Karpas-422 (cell line): ENCODE results near the gene MOGAT2. TPM values are rescaled to one million over a fixed set of nuclear protein-coding genes. Genes with fewer than 3 reads are reported as not detected.

Source experiments
- DNase-seq: peaks from one replicate; pipeline ENCODE4 v3.0.0-alpha.2; 2015
- H2AFZ ChIP-seq: fragments of 200-600 bp; sonication (generic); 2 replicates; pipeline ENCODE4 v1.6.1; 2014; ENCODE audit warnings: antibody characterized with exemption, low read length, mixed read lengths
- H3K27ac ChIP-seq: fragments of 200-600 bp; sonication (generic); 2 replicates; pipeline ENCODE4 v1.5.1; 2014; ENCODE audit warnings: mild to moderate bottlenecking, low read length, moderate library complexity
- H3K27me3 ChIP-seq: fragments of 200-600 bp; sonication (generic); 2 replicates; pipeline ENCODE4 v1.6.1; 2014; ENCODE audit warnings: low read length, mixed read lengths
- H3K36me3 ChIP-seq: fragments of 200-600 bp; sonication (generic); 2 replicates; pipeline ENCODE4 v1.6.1; 2014; ENCODE audit warnings: low read length, mixed read lengths; ENCODE audit not compliant: insufficient read depth
- H3K4me1 ChIP-seq: fragments of 200-600 bp; sonication (generic); 2 replicates; pipeline ENCODE4 v1.6.1; 2014; ENCODE audit warnings: mild to moderate bottlenecking, low read length, mixed read lengths
- H3K4me2 ChIP-seq: fragments of 200-600 bp; sonication (generic); 2 replicates; pipeline ENCODE4 v1.6.1; 2014; ENCODE audit warnings: low read length, low read depth, mild to moderate bottlenecking; ENCODE audit not compliant: poor library complexity, severe bottlenecking
- H3K4me3 ChIP-seq: fragments of 200-600 bp; sonication (generic); 2 replicates; pipeline ENCODE4 v1.5.1; 2014; ENCODE audit warnings: mild to moderate bottlenecking, antibody characterized with exemption, low read length, mixed read lengths
- H3K79me2 ChIP-seq: fragments of 200-600 bp; sonication (generic); 2 replicates; pipeline ENCODE4 v1.6.1; 2014; ENCODE audit warnings: mild to moderate bottlenecking, low read length, mixed read lengths
- H3K9ac ChIP-seq: fragments of 200-600 bp; sonication (generic); 2 replicates; pipeline ENCODE4 v1.6.0; 2014; ENCODE audit warnings: low read length
- H3K9me2 ChIP-seq: fragments of 200-600 bp; sonication (generic), shearing (Covaris generic); replicated peaks from 2 replicates; pipeline ENCODE4 v1.6.0; 2014; ENCODE audit warnings: mild to moderate bottlenecking, low read length, moderate library complexity; ENCODE audit not compliant: insufficient read depth
- H3K9me3 ChIP-seq: fragments of 300-700, 200-600 bp; sonication (generic); 2 replicates; pipeline ENCODE4 v1.6.1; 2014; ENCODE audit warnings: low read length, mixed read lengths
- H4K20me1 ChIP-seq: fragments of 200-600 bp; sonication (generic); 2 replicates; pipeline ENCODE4 v1.6.1; 2014; ENCODE audit warnings: mild to moderate bottlenecking, antibody characterized with exemption, low read length, low read depth; ENCODE audit not compliant: insufficient read depth
- total RNA-seq: library from RNA; depleted of rRNA; stranded (reverse); fragments of >200 nt; shearing (Covaris generic); gene quantifications from 2 replicates; pipeline ENCODE4 v1.2.3, GENCODE V29; 2014; ENCODE audit warnings: low replicate concordance; rRNA removed

Gene MOGAT2
- total RNA-seq: not detected in 2 replicates

DNA sequence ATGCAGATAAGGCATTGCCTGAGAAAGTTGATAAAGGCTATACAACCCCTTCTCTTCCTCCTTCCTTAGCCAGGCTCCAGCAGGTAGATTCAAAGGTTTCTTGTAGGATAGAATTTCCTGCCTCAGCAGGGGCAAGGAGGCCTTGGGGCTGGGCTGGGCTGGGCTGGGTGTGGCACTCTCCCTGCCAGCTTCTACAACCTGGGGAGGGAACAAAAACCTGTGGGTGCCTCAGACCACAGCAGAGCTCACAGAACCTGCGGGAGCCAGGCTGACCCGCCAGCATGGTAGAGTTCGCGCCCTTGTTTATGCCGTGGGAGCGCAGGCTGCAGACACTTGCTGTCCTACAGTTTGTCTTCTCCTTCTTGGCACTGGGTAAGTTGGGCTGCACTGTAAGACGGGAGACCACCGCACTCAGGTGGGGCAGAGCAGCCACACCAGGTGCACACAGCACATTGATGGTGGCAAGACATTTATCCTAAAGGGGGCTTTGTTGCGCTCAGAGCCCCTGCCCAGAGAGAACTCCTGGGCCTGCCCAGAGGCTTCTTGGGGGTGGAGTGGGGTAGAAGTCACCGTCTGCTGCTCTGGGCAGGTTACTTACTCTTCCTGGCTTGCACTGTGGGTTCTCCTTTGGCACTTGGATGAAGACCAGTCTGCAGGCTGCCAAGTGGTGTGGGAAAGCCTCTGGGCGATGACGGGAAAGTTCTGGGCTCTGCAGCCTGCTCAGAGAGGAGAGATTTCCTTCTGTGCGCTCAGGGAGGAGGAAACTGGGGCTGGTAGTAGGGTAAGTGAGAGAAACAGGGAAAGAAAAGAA, at the start of gene MOGAT2:
Gene MOGAT2, plus strand, starts transcription at position 231 of the 811 bp plus-strand sequence. Its CDS starts 51 bp downstream, at position 282.
- no peaks in the 10 kb centered on the region for H3K79me2 ChIP-seq
- no peak within 1 kb of the TSS for H3K9ac ChIP-seq
- H3K27me3 ChIP-seq: no peaks in the 10 kb centered on the region
- no peak within 1 kb of the TSS for H3K27ac ChIP-seq
- no peaks in the 10 kb centered on the region for H3K9me2 ChIP-seq
- no peaks in the 10 kb centered on the region for H3K4me1 ChIP-seq
- no peaks in the 10 kb centered on the region for H3K9me3 ChIP-seq
- no peak within 1 kb of the TSS for H3K4me2 ChIP-seq
- H3K36me3 ChIP-seq: no peaks in the 10 kb centered on the region
- H4K20me1 ChIP-seq: no peaks in the 10 kb centered on the region
- H3K4me3 ChIP-seq: no peak within 1 kb of the TSS
- no peak within 1 kb of the TSS for H2AFZ ChIP-seq
- no peak for DNase-seq

DNA sequence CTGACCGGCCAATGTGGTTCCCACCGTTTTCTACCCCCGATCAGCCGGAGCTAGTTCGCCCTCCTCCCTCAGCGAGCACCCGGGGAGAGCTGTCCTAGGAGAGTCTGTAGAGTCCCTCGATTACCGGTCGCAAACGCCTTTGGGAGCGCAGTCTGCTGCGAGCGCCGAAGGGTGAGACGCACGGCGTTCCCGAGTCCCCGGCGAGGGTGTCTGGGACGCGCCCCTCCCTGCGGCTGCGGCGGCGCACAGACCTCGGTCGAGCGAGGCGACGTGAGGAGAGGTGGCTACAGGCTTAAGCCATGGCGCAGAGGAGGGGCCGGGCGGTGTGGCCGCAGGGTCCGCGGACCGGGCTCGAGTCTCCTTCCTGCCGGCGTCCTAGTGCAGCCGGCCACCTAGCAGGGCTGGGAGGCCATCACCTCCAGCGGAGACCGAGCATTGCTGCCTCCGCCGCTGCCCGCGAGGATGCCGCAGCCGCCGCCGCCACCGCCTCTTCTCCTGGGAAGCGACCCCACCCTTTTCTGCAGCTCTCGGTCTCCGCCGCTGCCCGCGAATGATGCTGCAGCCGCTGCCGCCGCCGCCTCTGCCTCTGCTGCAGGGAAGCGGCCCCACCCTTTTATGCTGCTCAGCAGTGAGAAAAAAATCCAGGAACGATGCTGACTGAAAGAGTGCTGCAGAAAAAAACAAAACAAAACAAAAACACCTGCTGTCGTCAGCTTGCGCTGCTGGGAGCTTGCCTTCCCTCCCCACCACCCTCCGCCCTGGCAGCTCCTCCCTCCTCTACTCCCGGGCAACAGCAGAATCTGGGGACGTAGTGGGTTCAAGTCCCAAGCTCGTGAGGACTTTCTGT, 49.0 kb upstream of the MOGAT2 start, which contains the start of gene MAP6:
Gene MAP6, minus strand, starts transcription at position 588 of the 847 bp plus-strand sequence. CDS start 669 bp downstream, outside the sequence.
- no peaks in the 10 kb centered on the region for H3K79me2 ChIP-seq
- no peaks in the 10 kb centered on the region for H4K20me1 ChIP-seq
- H3K9me2 ChIP-seq: no peaks in the 10 kb centered on the region
- no peak for DNase-seq
- H3K4me3 ChIP-seq: no peak within 1 kb of the TSS
- H3K27me3 ChIP-seq: no peaks in the 10 kb centered on the region
- no peak within 1 kb of the TSS for H3K27ac ChIP-seq
- H3K4me1 ChIP-seq: no peaks in the 10 kb centered on the region
- no peaks in the 10 kb centered on the region for H3K9me3 ChIP-seq
- H3K9ac ChIP-seq: no peak within 1 kb of the TSS
- H3K36me3 ChIP-seq: no peaks in the 10 kb centered on the region; the same call in 1 of the 2 replicates
- H3K4me2 ChIP-seq: no peak within 1 kb of the TSS
- no peak within 1 kb of the TSS for H2AFZ ChIP-seq

DNA sequence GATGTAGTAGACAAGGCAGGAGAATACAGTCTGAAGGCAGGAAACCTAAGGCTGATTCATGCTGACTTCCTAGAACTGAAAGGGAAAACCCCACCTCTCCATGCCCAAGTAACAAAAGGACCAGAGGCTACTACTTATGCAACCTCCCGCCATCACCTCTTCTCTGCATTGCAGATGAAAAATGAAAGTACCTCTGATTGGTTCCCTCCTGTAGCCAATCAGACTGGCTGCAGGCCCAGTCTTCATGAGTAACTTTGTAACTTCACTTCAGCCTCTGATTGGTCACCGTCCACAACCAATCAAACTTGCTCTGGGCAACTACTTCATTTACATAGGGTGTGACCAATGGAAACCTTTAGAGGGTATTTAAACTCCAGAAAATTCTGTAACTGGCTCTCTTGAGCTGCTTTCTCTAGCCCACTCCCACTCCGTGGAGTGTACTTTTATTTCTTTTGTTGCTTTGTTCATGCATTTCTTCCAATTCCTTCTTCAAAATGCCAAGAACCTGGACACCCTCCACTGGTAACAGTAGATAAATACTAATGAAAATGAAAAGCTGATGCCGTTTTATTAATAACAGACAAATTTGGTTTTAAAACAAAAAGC, 43.6 kb upstream of the MOGAT2 start:
- H3K36me3 ChIP-seq: no peaks in the 10 kb centered on the region; the same call in 1 of the 2 replicates
- H3K9me3 ChIP-seq: peaks cover 5% of the 10 kb centered on the region; the same call in 1 of the 2 replicates
- H3K27ac ChIP-seq: no peak overlapping the region
- no peaks in the 10 kb centered on the region for H3K79me2 ChIP-seq
- H2AFZ ChIP-seq: 0 out of 2 replicates have a peak overlapping the region, but pooled peaks have one; percentile 11
- no peak overlapping the region for H3K4me3 ChIP-seq
- no peak overlapping the region for H3K9ac ChIP-seq
- H3K4me1 ChIP-seq: no peaks in the 10 kb centered on the region
- no peak overlapping the region for H3K4me2 ChIP-seq
- no peaks in the 10 kb centered on the region for H4K20me1 ChIP-seq
- H3K27me3 ChIP-seq: no peaks in the 10 kb centered on the region
- peak; percentile 82 for DNase-seq
- no peaks in the 10 kb centered on the region for H3K9me2 ChIP-seq

DNA sequence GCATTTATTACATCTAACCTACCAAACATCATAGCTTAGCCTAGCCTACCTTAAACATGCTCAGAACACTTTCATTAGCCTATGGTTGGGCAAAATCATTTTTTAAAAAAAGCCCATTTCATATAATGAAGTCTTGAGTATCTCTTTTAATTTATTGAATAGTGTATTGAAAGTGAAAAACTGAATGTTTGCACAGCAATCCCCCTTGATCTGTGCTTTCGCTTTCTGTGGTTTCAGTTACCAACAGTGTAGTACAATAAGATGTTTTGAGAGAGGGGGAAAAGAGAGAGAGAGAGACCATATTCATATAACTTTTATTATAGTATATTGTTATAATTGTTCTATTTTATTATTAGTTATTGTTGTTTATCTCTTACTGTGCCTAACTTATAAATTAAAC, 40.4 kb upstream of the MOGAT2 start:
- no peak overlapping the region for H3K9ac ChIP-seq
- H3K4me2 ChIP-seq: no peak overlapping the region

DNA sequence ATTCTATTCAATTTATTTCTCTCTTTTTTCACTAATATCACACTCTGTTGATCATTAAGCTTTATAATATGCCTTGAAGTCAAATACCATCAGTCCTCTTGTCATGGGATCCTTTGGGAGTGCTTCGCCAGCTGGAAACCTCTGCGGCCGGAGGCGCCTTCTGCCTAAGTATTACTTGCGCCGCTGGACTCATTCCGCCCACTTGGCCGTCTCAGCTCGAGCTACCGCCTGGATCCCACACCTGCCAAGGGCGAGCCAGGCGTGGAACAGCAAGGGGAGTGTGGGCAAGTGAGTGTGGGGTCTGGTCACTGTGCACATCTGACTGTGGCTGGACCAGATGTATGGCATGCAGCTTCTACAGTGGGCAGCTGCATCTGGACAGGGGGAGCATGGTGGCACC, 39.7 kb upstream of the MOGAT2 start:
- no peak for DNase-seq
- Histone ChIP-seq H3K9me3 (peaks cover 5% of the 10 kb centered on the region; the same call in 1 of the 2 replicates), H3K27ac (no peak overlapping the region), H3K4me1 (no peaks in the 10 kb centered on the region), H3K4me3 (no peak overlapping the region), H2AFZ (no peak overlapping the region), H3K4me2 (no peak overlapping the region), H4K20me1 (no peaks in the 10 kb centered on the region), H3K9ac (no peak overlapping the region), H3K36me3 (no peaks in the 10 kb centered on the region; the same call in 1 of the 2 replicates), H3K9me2 (no peaks in the 10 kb centered on the region), H3K27me3 (no peaks in the 10 kb centered on the region), H3K79me2 (no peaks in the 10 kb centered on the region)

More for the DNA sequence above, 40.4 kb upstream of the MOGAT2 start:
- Histone ChIP-seq H3K4me1 (no peaks in the 10 kb centered on the region), H3K36me3 (no peaks in the 10 kb centered on the region; the same call in 1 of the 2 replicates), H3K9me2 (no peaks in the 10 kb centered on the region), H3K79me2 (no peaks in the 10 kb centered on the region), H3K9me3 (peaks cover 5% of the 10 kb centered on the region; the same call in 1 of the 2 replicates), H2AFZ (no peak overlapping the region), H3K4me3 (no peak overlapping the region), H3K27me3 (no peaks in the 10 kb centered on the region), H4K20me1 (no peaks in the 10 kb centered on the region), H3K27ac (no peak overlapping the region)
- no peak for DNase-seq

DNA sequence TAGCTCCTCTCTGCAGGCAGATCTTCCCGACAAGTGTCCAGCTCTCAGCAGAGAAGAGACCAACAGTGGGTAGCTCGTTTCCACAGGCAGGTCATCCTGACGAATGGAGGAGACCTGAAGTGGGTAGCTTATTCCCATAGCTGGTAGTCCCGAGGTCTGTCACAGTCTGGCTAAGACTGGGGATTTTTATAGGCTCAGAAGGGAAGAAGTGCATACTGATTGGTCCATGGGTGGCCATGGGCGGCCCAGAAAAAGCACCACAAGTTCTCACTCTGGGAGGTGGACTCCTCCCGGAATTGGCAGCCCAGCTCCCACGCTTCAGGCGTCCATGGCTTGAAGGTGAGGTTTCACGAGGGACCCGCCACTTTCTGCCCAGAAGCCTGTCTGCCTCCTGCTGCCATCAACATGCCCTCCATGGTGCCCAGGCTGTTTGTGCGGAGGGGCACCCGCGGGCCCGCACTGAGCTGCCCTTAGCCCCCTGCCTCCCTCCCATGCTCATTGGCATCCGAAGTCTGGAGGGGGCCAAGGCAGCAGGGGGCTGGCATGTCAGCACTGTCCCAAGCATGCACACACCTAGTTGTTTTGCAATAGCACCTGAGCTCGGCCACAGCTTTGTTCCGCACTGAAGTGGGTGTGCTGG, 38.9 kb upstream of the MOGAT2 start:
- H3K4me2 ChIP-seq: no peak overlapping the region
- H3K4me3 ChIP-seq: no peak overlapping the region
- no peaks in the 10 kb centered on the region for H4K20me1 ChIP-seq
- H3K27ac ChIP-seq: no peak overlapping the region
- DNase-seq: no peak
- no peaks in the 10 kb centered on the region for H3K9me2 ChIP-seq
- no peaks in the 10 kb centered on the region for H3K27me3 ChIP-seq
- no peaks in the 10 kb centered on the region for H3K36me3 ChIP-seq
- H3K9me3 ChIP-seq: peaks cover 5% of the 10 kb centered on the region; the same call in 1 of the 2 replicates
- H2AFZ ChIP-seq: no peak overlapping the region
- H3K9ac ChIP-seq: no peak overlapping the region
- no peaks in the 10 kb centered on the region for H3K79me2 ChIP-seq
- H3K4me1 ChIP-seq: no peaks in the 10 kb centered on the region

DNA sequence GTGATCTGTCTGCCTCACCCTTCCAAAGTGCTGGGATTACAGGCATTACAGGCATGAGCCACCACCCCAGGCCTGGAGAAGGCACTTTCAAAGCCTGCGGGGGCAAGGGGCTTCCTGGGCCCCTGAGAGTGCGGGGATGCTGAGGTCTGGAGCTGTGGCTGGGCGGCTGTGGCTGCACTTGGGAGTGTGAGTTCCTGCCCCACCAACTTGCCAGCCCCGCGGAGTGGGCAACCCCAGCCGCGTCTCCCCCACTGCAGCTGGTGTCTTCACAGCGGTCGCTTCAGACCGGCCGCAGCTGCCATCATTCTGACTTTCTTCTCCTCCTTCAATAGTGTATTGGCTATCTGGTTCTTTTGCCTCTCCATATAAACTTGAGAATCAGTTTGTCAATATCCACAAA, 38.1 kb upstream of the MOGAT2 start:
- Histone ChIP-seq H3K79me2 (no peaks in the 10 kb centered on the region), H2AFZ (no peak overlapping the region), H3K4me1 (no peaks in the 10 kb centered on the region), H4K20me1 (no peaks in the 10 kb centered on the region), H3K36me3 (no peaks in the 10 kb centered on the region), H3K4me3 (no peak overlapping the region), H3K9ac (no peak overlapping the region), H3K9me3 (no peaks in the 10 kb centered on the region; the same call in 1 of the 2 replicates), H3K27ac (no peak overlapping the region), H3K4me2 (no peak overlapping the region), H3K9me2 (no peaks in the 10 kb centered on the region), H3K27me3 (no peaks in the 10 kb centered on the region)
- DNase-seq: no peak
